Measurements from ENCODE around the gene SLC31A1. TPM values are rescaled to one million over a fixed set of nuclear protein-coding genes. Genes with fewer than 3 reads are reported as not detected.

SLC31A1 gene
- total and polyA plus RNA-seq, 2 of the 8 experiments (the other 6 are each of a cell fraction or from before 2014, with no cell fraction given): 23.9 to 40.8 TPM

DNA sequence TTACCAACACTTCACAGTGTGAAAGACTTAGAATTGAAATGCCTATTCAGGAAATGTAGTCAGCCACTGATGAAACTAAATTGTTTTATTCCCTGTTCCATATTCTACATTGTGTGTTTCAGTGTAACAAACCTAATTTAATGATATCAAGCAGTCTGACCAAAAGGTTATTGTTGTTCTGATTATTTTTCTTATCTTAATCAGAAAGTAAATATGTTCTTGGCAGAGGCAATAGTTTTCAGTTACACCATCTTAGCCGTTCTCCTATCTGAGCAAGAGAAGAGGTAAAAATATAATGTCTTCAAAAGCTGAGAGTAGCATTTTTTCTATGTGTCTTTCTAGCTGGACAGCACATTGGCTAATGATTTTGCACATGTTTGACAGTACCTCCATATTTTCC is 36.9 kb downstream of the SLC31A1 start:
- Histone ChIP-seq H3K23me2 (ENCODE audit: low read depth, low read length) (no peaks in the 10 kb centered on the region), H3K79me1 (ENCODE audit: low read depth, low read length) (no peaks in the 10 kb centered on the region; the same call in 1 of the 2 replicates), H3K4me2 (ENCODE audit: insufficient read depth in 1 of 2, low read depth in 2 of 2, low read length in 2 of 2) (no peak overlapping the region), H3K9ac (replicated peaks in 1 of 4; ENCODE audit: extremely low read depth in 1 of 4, low read depth in 3 of 4, low read length in 3 of 4) (no peak overlapping the region), H3K18ac (ENCODE audit: extremely low read depth, low read length) (no peak overlapping the region), H3K56ac (replicated peaks; ENCODE audit: insufficient read length, low read depth, low read length) (no peak overlapping the region), H2AFZ (ENCODE audit: low read length) (no peak overlapping the region), H3K9me3 (ENCODE audit: insufficient read depth in 2 of 2, low read depth in 1 of 2, low read length in 1 of 2) (no peaks in the 10 kb centered on the region), H2AK5ac (ENCODE audit: low read depth, low read length) (no peak overlapping the region), H3K23ac (ENCODE audit: insufficient read length) (no peak overlapping the region), H2BK5ac (ENCODE audit: low read depth, low read length) (no peak overlapping the region), H3K14ac (ENCODE audit: insufficient read length) (no peak overlapping the region), H3K4me1 (replicated peaks in 1 of 4; ENCODE audit: control insufficient read depth in 3 of 4, insufficient read depth in 4 of 4, low read length in 3 of 4) (no peaks in the 10 kb centered on the region), H3K4me3 (ENCODE audit: extremely low read depth in 1 of 4, insufficient read depth in 2 of 4, low read depth in 3 of 4, low read length in 4 of 4) (no peak overlapping the region), H3K27me3 (replicated peaks in 1 of 4; ENCODE audit: control insufficient read depth in 3 of 4, extremely low read depth in 1 of 4, insufficient read depth in 3 of 4, low read length in 3 of 4) (no peaks in the 10 kb centered on the region), H2BK120ac (replicated peaks; ENCODE audit: low read depth, low read length) (no peak overlapping the region), H3K36me3 (ENCODE audit: control insufficient read depth in 2 of 4, insufficient read depth in 4 of 4, low read length in 3 of 4) (peaks cover 3 to 20% (median 12%) of the 10 kb centered on the region in 4 experiments; a peak in 7 of 8 replicates), H4K20me1 (replicated peaks in 1 of 2; ENCODE audit: control insufficient read depth in 1 of 2, insufficient read depth in 2 of 2, low read length in 2 of 2) (no peaks in the 10 kb centered on the region), H2BK20ac (ENCODE audit: low read length) (no peak overlapping the region), H3K27ac (ENCODE audit: low read depth, low read length) (no peak overlapping the region), H2BK15ac (ENCODE audit: low read length) (no peak overlapping the region), H4K5ac (ENCODE audit: insufficient read length, low read depth, low read length) (no peak overlapping the region), H2BK12ac (ENCODE audit: low read depth, low read length) (no peak overlapping the region), H3K4ac (replicated peaks; ENCODE audit: insufficient read length, low read depth, low read length) (no peak overlapping the region), H4K8ac (ENCODE audit: extremely low read depth, insufficient read depth, low read length) (no peak overlapping the region), H3K79me2 (ENCODE audit: control insufficient read depth in 1 of 2, insufficient read depth in 2 of 2, low read length in 2 of 2) (no peaks in the 10 kb centered on the region), H4K91ac (replicated peaks; ENCODE audit: insufficient read length, low read length) (no peak overlapping the region)
- POLR2A ChIA-PET (ENCODE audit: partially characterized antibody): interaction anchor here (2.8 kb wide), 1 partner anchor 17 kb away, joined by 9 read pairs; the partner anchor contains the start of genes CDC26 and PRPF4
- 94% methylated on average over 1 of the region's 1 CpG; no CpG with 5 or more reads in 1 of the 2 experiments for WGBS, 2 experiments (ENCODE audit: extremely low coverage in 1 of 2, insufficient coverage in 1 of 2, insufficient read length in 1 of 2, insufficient replicate concordance in 2 of 2, low coverage in 1 of 2, low lambda C conversion rate in 2 of 2, missing lambda C conversion rate in 1 of 2)
- CTCF ChIA-PET (ENCODE audit: partially characterized antibody): interaction anchor here (1.5 kb wide), 1 partner anchor 16 kb away, joined by 4 read pairs; the partner anchor contains the start of genes CDC26 and PRPF4
- FAIRE-seq: no peak
- DNase-seq (ENCODE audit: low read depth in 1 of 2, low spot score in 2 of 2): no peak
- no peak for TF ChIP-seq BRCA1 (IDR thresholded peaks at IDR 0.05; ENCODE audit: low read depth, low read length)
- TF ChIP-seq, protein P1, sequence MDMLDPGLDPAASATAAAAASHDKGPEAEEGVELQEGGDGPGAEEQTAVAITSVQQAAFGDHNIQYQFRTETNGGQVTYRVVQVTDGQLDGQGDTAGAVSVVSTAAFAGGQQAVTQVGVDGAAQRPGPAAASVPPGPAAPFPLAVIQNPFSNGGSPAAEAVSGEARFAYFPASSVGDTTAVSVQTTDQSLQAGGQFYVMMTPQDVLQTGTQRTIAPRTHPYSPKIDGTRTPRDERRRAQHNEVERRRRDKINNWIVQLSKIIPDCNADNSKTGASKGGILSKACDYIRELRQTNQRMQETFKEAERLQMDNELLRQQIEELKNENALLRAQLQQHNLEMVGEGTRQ (IDR thresholded peaks at IDR 0.05; ENCODE audit: low read length): no peak
- TF ChIP-seq SIX5 (IDR thresholded peaks at IDR 0.05; ENCODE audit: low read depth, low read length): no peak
- no peak for TF ChIP-seq SP1 (IDR thresholded peaks at IDR 0.05; ENCODE audit: low read depth, low read length)
- TF ChIP-seq GTF2F1 (IDR thresholded peaks at IDR 0.05; ENCODE audit: borderline replicate concordance, low read depth, low read length): no peak
- no peak for TF ChIP-seq TAF7 (optimal IDR thresholded peaks at IDR 0.05; ENCODE audit: borderline replicate concordance, low read depth, low read length)
- no peak for TF ChIP-seq POLR2AphosphoS5 (IDR thresholded peaks at IDR 0.05; ENCODE audit: low read depth, low read length)
- no peak for TF ChIP-seq YY1 (IDR thresholded peaks at IDR 0.05; ENCODE audit: low read depth, low read length)
- no peak for TF ChIP-seq RXRA (IDR thresholded peaks at IDR 0.05; ENCODE audit: insufficient read depth, low read depth, low read length)
- no peak for TF ChIP-seq KDM4A (IDR thresholded peaks at IDR 0.05; ENCODE audit: low read depth, low read length, severe bottlenecking)
- no peak for TF ChIP-seq KDM1A (IDR thresholded peaks at IDR 0.05; ENCODE audit: borderline replicate concordance, low read length)
- TF ChIP-seq SIRT6 (IDR thresholded peaks at IDR 0.05; ENCODE audit: low read length): no peak
- no peak for TF ChIP-seq CHD1 (IDR thresholded peaks at IDR 0.05; ENCODE audit: low read depth, low read length)
